NCI-H226 (cell line): ENCODE results near the gene SMARCC2.
A peak's percentile ranks its signal among the peaks of the same experiment; 100 is the strongest.

Experiments used
- DNase-seq: peaks from one replicate; pipeline ENCODE4 v3.0.0-alpha.2; 2015

SMARCC2 gene

GRCh38 chr12:56146492-56147460 lies 42.5 kb downstream of the SMARCC2 start:
- DNase-seq = no peak

GRCh38 chr12:56145217-56145616 lies 44.1 kb downstream of the SMARCC2 start:
- DNase-seq = no peak

GRCh38 chr12:56143870-56144269 lies 45.4 kb downstream of the SMARCC2 start:
- no peak for DNase-seq

- DNase-seq = no peak
These were observed 46.1 kb downstream of the SMARCC2 start for GRCh38 chr12:56143217-56143616.

GRCh38 chr12:56141946-56142784 lies 47.1 kb downstream of the SMARCC2 start:
- DNase-seq = no peak

- no peak for DNase-seq
These were observed 51.3 kb downstream of the SMARCC2 start for GRCh38 chr12:56137853-56138571.

- DNase-seq = no peak
These were observed 54.4 kb downstream of the SMARCC2 start for GRCh38 chr12:56134897-56135296.

GRCh38 chr12:56130876-56131275 lies 58.4 kb downstream of the SMARCC2 start:
- no peak for DNase-seq

GRCh38 chr12:56129942-56130495 lies 59.3 kb downstream of the SMARCC2 start:
- DNase-seq = no peak

- peak; percentile 62 for DNase-seq
These were observed 59.9 kb downstream of the SMARCC2 start for GRCh38 chr12:56129206-56129941.

- no peak for DNase-seq
These were observed 60.5 kb downstream of the SMARCC2 start for GRCh38 chr12:56128670-56129205.

GRCh38 chr12:56127888-56128669 lies 61.2 kb downstream of the SMARCC2 start, which contains the start of gene ESYT1:
TSS of gene ESYT1 (plus strand) at chr12:56128267. CDS start at chr12:56128320, 53 bp downstream.
- peak; percentile 100 for DNase-seq

- DNase-seq = no peak
These were observed 61.8 kb downstream of the SMARCC2 start for GRCh38 chr12:56127485-56127887.

- DNase-seq = no peak
These were observed 62.5 kb downstream of the SMARCC2 start for GRCh38 chr12:56126732-56127239.

GRCh38 chr12:56124133-56124532 lies 65.2 kb downstream of the SMARCC2 start:
- DNase-seq = no peak

- DNase-seq = no peak
These were observed 66.6 kb downstream of the SMARCC2 start for GRCh38 chr12:56122637-56123036.

GRCh38 chr12:56121204-56121870 lies 67.9 kb downstream of the SMARCC2 start:
- DNase-seq = no peak

GRCh38 chr12:56120158-56120846 lies 69.0 kb downstream of the SMARCC2 start:
- DNase-seq = peak; percentile 50

GRCh38 chr12:56119361-56119796 lies 69.9 kb downstream of the SMARCC2 start:
- peak; percentile 89 for DNase-seq
